ENCODE data around the gene ATP11A.

Gene ATP11A

DNA sequence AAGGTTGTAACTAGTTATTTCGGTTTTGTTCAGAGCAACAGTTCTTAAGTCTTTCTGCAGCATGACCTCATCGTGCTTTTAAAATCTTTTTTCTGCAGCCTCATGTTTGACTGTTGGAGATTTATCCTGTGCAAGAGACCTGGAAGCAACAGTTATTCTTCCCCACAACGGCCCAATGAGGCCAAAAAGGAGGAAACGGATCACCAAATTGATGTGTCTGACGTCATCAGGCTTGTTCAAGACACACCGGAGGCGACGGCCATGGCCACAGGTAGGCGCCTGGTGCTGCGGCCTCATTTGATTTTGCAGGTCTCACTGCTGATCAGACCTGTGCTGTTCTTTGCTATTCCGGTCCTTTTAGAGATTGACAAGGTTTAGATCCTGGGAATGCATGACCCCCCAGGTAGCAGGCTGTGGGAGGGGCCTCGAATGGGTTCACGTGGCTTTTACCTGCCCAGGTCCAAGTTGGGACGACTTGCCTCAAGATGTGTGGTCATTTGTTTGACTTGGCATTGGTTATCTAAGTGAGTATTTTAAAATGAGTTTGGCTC is 212.3 kb downstream of the ATP11A start:
- no peaks in the 10 kb centered on the region for H3K9me3 ChIP-seq (ENCODE audit: low read depth, low read length)
- H3K4me3 ChIP-seq = no peak overlapping the region
- no peak overlapping the region for H3K9ac ChIP-seq (ENCODE audit: insufficient read length)
- H3K36me3 ChIP-seq (ENCODE audit: insufficient read depth, low read length) = no peaks in the 10 kb centered on the region
- DNase-seq (ENCODE audit: low read depth, low spot score) = no peak
- H3K27ac ChIP-seq = no peak overlapping the region
- TF ChIP-seq EZH2 (IDR thresholded peaks at IDR 0.05) (no peak), FOXP2 (optimal IDR thresholded peaks at IDR 0.05; ENCODE audit: control extremely low read depth, extremely low read length, insufficient read depth) (no peak), POLR2AphosphoS5 (IDR thresholded peaks at IDR 0.05; ENCODE audit: borderline replicate concordance, low read depth, low read length) (no peak)

GRCh38 chr13:112902669-112903068 is 212.8 kb downstream of the ATP11A start:
- Histone ChIP-seq H3K27ac (no peak overlapping the region), H3K9me3 (ENCODE audit: low read depth, low read length) (no peaks in the 10 kb centered on the region), H3K36me3 (ENCODE audit: insufficient read depth, low read length) (no peaks in the 10 kb centered on the region), H3K4me3 (no peak overlapping the region), H3K9ac (ENCODE audit: insufficient read length) (no peak overlapping the region)
- no peak for DNase-seq (ENCODE audit: low read depth, low spot score)
- TF ChIP-seq POLR2AphosphoS5 (IDR thresholded peaks at IDR 0.05; ENCODE audit: borderline replicate concordance, low read depth, low read length) (no peak), EZH2 (IDR thresholded peaks at IDR 0.05) (no peak), FOXP2 (optimal IDR thresholded peaks at IDR 0.05; ENCODE audit: control extremely low read depth, extremely low read length, insufficient read depth) (no peak)

- TF ChIP-seq POLR2AphosphoS5 (IDR thresholded peaks at IDR 0.05; ENCODE audit: borderline replicate concordance, low read depth, low read length) (no peak), FOXP2 (optimal IDR thresholded peaks at IDR 0.05; ENCODE audit: control extremely low read depth, extremely low read length, insufficient read depth) (no peak), EZH2 (IDR thresholded peaks at IDR 0.05) (no peak)
- no peaks in the 10 kb centered on the region for H3K36me3 ChIP-seq (ENCODE audit: insufficient read depth, low read length)
- H3K9me3 ChIP-seq (ENCODE audit: low read depth, low read length) = no peaks in the 10 kb centered on the region
- H3K27ac ChIP-seq = no peak overlapping the region
- DNase-seq (ENCODE audit: low read depth, low spot score) = no peak
- H3K9ac ChIP-seq (ENCODE audit: insufficient read length) = no peak overlapping the region
- H3K4me3 ChIP-seq = no peak overlapping the region
Observed at GRCh38 chr13:112903071-112903577, 213.3 kb downstream of the ATP11A start.

- Histone ChIP-seq H3K9ac (ENCODE audit: insufficient read length) (no peak overlapping the region), H3K36me3 (ENCODE audit: insufficient read depth, low read length) (no peaks in the 10 kb centered on the region), H3K27ac (no peak overlapping the region), H3K9me3 (ENCODE audit: low read depth, low read length) (no peaks in the 10 kb centered on the region), H3K4me3 (no peak overlapping the region)
- no peak for DNase-seq (ENCODE audit: low read depth, low spot score)
- TF ChIP-seq EZH2 (IDR thresholded peaks at IDR 0.05) (no peak), FOXP2 (optimal IDR thresholded peaks at IDR 0.05; ENCODE audit: control extremely low read depth, extremely low read length, insufficient read depth) (no peak), POLR2AphosphoS5 (IDR thresholded peaks at IDR 0.05; ENCODE audit: borderline replicate concordance, low read depth, low read length) (no peak)
Observed at GRCh38 chr13:112903606-112904195, 213.9 kb downstream of the ATP11A start.

GRCh38 chr13:112904436-112904960 is 214.7 kb downstream of the ATP11A start:
- TF ChIP-seq FOXP2 (optimal IDR thresholded peaks at IDR 0.05; ENCODE audit: control extremely low read depth, extremely low read length, insufficient read depth) = no peak
- no peak for TF ChIP-seq EZH2 (IDR thresholded peaks at IDR 0.05)
- TF ChIP-seq POLR2AphosphoS5 (IDR thresholded peaks at IDR 0.05; ENCODE audit: borderline replicate concordance, low read depth, low read length) = no peak
- no peak overlapping the region for H3K27ac ChIP-seq
- H3K9me3 ChIP-seq (ENCODE audit: low read depth, low read length) = no peaks in the 10 kb centered on the region
- no peak for DNase-seq (ENCODE audit: low read depth, low spot score)
- H3K9ac ChIP-seq (ENCODE audit: insufficient read length) = no peak overlapping the region
- no peaks in the 10 kb centered on the region for H3K36me3 ChIP-seq (ENCODE audit: insufficient read depth, low read length)
- no peak overlapping the region for H3K4me3 ChIP-seq

GRCh38 chr13:112905086-112905485 is 215.2 kb downstream of the ATP11A start:
- Histone ChIP-seq H3K9me3 (ENCODE audit: low read depth, low read length) (no peaks in the 10 kb centered on the region), H3K36me3 (ENCODE audit: insufficient read depth, low read length) (no peaks in the 10 kb centered on the region), H3K27ac (no peak overlapping the region), H3K4me3 (no peak overlapping the region), H3K9ac (ENCODE audit: insufficient read length) (no peak overlapping the region)
- TF ChIP-seq EZH2 (IDR thresholded peaks at IDR 0.05) (no peak), FOXP2 (optimal IDR thresholded peaks at IDR 0.05; ENCODE audit: control extremely low read depth, extremely low read length, insufficient read depth) (no peak), POLR2AphosphoS5 (IDR thresholded peaks at IDR 0.05; ENCODE audit: borderline replicate concordance, low read depth, low read length) (no peak)
- no peak for DNase-seq (ENCODE audit: low read depth, low spot score)

GRCh38 chr13:112905619-112905989 is 215.8 kb downstream of the ATP11A start:
- Histone ChIP-seq H3K4me3 (no peak overlapping the region), H3K9me3 (ENCODE audit: low read depth, low read length) (no peaks in the 10 kb centered on the region), H3K36me3 (ENCODE audit: insufficient read depth, low read length) (no peaks in the 10 kb centered on the region), H3K9ac (ENCODE audit: insufficient read length) (no peak overlapping the region), H3K27ac (no peak overlapping the region)
- TF ChIP-seq POLR2AphosphoS5 (IDR thresholded peaks at IDR 0.05; ENCODE audit: borderline replicate concordance, low read depth, low read length) = no peak
- no peak for TF ChIP-seq EZH2 (IDR thresholded peaks at IDR 0.05)
- TF ChIP-seq FOXP2 (optimal IDR thresholded peaks at IDR 0.05; ENCODE audit: control extremely low read depth, extremely low read length, insufficient read depth) = no peak
- DNase-seq (ENCODE audit: low read depth, low spot score) = no peak

DNA sequence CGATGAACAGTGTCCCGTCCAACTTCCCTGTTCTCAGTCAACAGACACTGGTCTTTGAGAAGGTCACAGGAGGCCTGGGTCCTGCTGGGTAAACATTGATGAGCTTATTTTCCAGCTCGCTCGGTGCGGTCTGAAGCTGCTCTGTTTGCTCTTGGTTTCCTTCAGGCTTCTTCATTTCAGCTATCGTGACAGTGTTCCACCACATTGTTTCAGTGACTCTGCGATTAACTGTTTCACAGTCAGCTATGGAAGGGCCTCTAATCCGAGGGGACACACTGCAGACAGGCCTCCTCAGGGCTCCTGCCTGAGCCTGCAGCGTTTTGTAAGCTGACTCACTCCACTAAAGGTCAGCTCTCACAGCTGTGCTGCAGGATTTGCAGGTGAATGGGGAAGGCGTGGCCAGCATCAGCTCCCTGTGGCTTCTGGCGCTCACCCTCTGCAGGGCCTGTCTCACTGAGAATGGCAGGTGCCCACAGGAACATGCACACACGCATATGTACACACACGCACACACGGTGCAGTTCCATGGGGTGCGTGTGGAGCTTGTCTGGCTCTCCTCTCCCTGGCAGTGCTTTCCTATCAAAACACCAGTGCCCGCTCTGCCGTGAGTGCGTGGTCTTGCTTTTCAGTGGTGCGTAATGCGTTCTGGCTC is 216.3 kb downstream of the ATP11A start:
- Histone ChIP-seq H3K9ac (ENCODE audit: insufficient read length) (no peak overlapping the region), H3K27ac (no peak overlapping the region), H3K9me3 (ENCODE audit: low read depth, low read length) (no peaks in the 10 kb centered on the region), H3K36me3 (ENCODE audit: insufficient read depth, low read length) (no peaks in the 10 kb centered on the region), H3K4me3 (no peak overlapping the region)
- no peak for TF ChIP-seq POLR2AphosphoS5 (IDR thresholded peaks at IDR 0.05; ENCODE audit: borderline replicate concordance, low read depth, low read length)
- TF ChIP-seq FOXP2 (optimal IDR thresholded peaks at IDR 0.05; ENCODE audit: control extremely low read depth, extremely low read length, insufficient read depth) = no peak
- TF ChIP-seq EZH2 (IDR thresholded peaks at IDR 0.05) = no peak
- no peak for DNase-seq (ENCODE audit: low read depth, low spot score)
